ENCODE results near the gene HBE1.
"Not testable (repeated sequence)": the region's sequence is repeated elsewhere in the genome, so short reads cannot be mapped to it uniquely, and the experiment has no call there.

Gene HBE1

DNA sequence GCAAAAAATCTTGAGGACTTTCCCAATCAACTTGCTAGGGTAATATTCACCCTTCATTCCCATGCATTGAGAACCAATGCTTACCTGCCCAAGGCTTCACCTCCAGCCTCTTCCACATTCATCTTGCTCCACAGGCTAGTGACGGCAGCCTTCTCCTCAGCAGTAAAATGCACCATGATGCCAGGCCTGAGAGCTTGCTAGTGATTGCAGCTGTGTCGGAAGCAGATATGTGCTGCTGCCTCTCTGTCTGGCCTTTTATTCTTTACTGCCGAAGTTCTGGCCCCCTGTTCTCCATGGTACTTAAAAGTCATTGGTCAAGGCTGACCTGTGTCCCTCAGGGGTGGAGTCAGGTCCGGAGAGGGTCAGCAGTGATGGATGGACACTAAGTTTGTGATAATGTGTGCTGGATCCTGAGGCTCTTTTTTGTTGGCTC lies at the start of gene HBE1:
TSS of gene HBE1 (minus strand) at position 231 of the 433 bp plus-strand sequence. CDS start at position 176, 55 bp downstream.
- DNase-seq: no peak

DNA sequence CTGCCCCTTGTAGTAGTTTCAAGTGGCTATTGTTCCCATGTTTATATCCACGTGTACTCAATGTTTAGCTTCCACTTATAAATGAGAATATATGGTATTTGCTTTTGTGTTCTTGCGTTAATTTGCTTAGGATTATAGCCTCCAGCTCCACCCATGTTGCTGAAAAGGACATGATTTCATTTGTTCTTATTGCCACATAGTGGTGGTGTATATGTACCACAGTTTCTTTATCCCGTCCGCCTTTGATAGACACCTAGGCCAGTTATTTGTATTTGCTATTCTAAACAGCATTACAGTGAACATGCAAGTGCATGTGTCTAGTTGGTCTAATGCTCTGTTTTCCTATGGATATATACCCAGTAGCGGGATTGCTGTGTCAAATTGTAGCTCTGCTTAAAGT lies 47.5 kb upstream of the HBE1 start:
- no peak for DNase-seq

DNA sequence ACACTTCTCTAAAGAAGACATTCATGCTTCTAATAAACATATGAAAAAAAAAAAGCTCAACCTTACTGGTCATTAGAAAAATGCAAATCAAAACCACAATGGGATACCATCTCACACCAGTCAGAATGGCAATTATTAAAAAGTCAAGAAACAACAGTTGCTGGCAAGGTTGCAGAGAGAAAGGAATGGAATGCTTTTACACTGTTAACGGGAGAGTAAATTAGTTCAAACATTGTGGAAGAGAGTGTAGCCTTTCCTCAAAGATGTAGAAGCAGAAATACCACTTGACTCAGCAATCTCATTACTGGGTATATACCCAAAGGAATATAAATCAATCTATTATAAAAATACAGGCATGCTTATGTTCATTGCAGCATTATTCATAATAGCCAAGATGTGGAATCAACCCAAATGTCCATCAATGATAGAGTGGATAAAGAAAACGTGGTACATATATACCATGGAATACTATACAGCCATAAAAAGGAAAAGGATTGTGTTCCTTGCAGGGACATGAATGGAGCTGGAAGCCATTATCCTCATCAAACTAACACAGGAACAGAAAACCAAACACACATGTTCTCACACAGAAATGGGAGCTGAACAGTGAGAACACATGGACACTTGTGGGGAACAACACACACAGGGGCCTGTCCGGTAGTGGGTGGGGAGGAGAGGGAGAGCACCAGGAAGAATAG lies 43.7 kb upstream of the HBE1 start:
- not testable (repeated sequence) for DNase-seq

DNA sequence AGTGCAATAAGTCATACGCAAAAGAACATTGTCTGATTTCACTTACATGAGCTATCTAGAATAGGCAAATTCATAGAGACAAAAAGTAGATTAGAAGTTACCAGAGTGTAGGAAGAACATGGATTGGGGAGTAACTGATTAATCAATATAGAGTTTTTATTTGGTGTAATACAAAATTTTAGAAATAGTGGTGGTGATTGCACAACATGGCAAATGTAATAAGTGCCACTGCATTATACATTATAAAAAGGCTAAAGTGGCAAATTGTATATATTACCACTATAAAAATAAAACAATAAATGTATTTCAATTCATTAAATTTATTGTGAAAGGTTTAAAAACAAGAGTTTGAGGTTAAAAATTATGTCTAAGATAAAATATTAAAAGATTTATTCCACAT lies 40.7 kb upstream of the HBE1 start:
- no peak for DNase-seq

DNA sequence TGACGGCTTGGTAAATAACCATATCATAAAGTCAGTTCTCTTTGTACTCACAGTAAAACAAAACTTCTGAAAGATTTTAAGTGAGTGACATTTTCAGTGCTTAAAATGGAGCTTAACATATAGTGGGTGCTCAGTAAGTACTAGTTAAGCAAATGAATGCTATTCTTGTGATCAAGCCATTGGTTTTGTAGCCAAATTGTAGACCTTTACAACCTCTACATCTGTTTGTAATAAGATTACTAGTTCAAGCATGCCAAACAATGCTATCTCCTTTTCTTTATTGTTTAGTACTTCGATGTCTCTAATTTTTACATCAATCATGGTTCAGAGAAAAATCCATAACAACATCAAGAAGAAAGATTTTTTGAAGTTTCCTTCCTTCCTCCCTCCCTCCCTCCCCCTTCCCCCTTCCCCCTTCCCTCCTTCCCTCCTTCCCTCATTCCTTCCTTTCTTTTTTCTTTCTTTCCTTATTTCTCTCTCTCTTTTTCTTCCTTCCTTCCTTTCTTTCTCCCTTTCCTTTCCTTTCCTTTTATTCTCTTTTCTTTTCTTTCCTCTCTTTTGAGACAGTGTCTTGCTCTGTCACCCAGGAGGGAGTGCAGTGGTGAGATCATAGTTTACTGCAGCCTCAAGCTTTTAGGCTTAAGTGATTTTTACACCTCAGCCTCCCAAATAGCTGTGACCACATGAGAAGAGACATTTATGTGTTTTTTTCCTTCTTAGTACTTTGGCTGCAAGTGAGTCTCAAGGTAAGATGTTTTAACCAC lies 37.7 kb upstream of the HBE1 start:
- no peak for DNase-seq

- DNase-seq: no peak
Observed at GRCh38 chr11:5304046-5304445, 34.3 kb upstream of the HBE1 start.

DNA sequence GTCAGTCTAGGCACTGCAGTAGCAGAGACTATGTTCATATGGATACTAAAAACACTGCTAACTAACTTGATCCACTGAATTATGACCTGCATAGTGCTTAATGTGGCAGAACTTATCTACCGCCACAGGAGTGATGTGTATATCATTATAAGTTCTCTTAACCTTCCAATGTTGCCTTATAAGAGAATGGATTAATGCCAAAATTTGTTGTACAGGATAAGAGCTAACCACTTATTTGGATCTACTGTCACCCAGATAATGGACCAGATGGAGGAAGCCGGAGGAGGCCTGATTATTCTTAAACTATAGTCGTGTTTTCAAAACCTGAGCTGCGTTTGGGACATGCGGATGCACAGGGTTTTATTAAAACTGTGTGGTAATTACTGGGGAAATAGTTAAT lies 33.9 kb upstream of the HBE1 start:
- DNase-seq: peak in 1 of 14 donors; percentile 14

DNA sequence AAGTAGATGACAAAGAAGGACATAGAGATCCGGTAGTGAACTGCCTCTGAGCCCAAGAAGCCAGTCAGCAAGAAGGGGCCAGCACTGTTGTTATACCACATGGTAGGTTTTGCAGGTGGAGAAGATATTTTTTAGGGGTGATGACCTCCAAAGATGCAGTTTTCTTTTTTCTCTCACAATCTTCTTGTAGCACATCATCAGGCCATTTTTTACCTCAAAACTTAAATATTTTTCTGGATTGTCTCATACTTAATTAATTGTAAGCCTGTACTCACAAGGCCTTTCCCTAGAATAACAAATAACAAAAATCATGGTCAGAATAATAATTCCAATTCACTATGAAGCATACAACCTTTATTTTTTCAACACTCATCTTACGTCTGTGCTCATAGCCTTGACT lies 32.1 kb upstream of the HBE1 start, which contains the start of gene OR51B4:
TSS of gene OR51B4 (minus strand) at position 101 of the 400 bp plus-strand sequence. CDS start at position 101, 0 bp downstream.
- DNase-seq: no peak

GRCh38 chr11:5300251-5300650 lies 30.5 kb upstream of the HBE1 start:
- no peak for DNase-seq

GRCh38 chr11:5298451-5298850 lies 28.7 kb upstream of the HBE1 start:
- no peak for DNase-seq

DNA sequence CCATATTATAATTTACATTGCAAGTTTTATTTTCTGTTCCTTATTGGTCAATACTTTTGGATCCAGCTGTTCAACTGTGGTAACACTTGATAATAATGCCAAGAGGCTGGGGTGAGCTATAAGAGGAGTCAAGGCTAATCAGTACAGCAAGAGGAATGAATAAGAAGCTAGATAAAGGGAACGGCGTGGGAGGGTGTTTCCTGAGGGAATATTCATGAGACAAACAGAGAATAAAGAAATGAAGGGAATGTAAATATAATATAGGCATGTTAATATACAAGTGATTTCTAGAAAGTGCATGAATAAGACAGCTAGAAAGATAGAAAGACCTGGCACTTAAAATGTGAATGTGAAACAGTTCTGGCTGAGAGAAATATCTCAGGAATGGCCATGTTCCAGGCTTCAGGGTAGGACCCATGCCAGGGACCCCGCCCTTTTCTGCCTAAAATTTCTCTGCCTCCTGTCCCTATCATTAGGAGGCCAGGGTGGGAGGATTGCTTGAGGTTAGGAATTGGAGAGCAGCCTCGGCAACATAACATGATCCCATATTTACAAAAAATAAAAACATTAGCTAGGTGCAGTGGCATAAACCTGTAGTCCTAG lies 28.1 kb upstream of the HBE1 start:
- no peak for DNase-seq

- not testable (repeated sequence) for DNase-seq
Observed at GRCh38 chr11:5294342-5294995, 24.7 kb upstream of the HBE1 start.

GRCh38 chr11:5293028-5293427 lies 23.3 kb upstream of the HBE1 start:
- no peak for DNase-seq

- DNase-seq: no peak
Observed at GRCh38 chr11:5291207-5291838, 21.6 kb upstream of the HBE1 start.

GRCh38 chr11:5290106-5290505 lies 20.4 kb upstream of the HBE1 start:
- no peak for DNase-seq

GRCh38 chr11:5289696-5290095 lies 20.0 kb upstream of the HBE1 start:
- no peak for DNase-seq

- no peak for DNase-seq
Observed at GRCh38 chr11:5288906-5289550, 19.3 kb upstream of the HBE1 start.

- DNase-seq: no peak
Observed at GRCh38 chr11:5288108-5288905, 18.6 kb upstream of the HBE1 start.

DNA sequence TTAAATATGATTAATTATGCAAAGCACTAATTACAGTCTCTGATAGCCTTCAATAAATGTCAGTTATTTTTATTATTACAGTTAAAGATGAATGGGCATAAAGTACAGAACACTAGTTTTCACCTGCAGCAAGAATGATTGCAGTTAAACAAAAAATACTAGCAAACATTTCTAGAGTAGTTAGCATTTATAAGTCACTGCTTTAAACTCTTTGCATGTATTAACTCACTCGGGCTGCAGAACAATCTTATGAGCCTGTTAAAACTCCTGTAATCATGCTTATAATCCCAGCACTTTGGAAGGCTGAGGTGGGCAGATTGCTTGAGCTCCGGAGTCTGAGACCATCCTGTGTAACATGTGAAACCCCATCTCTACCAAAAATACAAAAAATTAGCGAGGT lies 17.2 kb upstream of the HBE1 start:
- no peak for DNase-seq

DNA sequence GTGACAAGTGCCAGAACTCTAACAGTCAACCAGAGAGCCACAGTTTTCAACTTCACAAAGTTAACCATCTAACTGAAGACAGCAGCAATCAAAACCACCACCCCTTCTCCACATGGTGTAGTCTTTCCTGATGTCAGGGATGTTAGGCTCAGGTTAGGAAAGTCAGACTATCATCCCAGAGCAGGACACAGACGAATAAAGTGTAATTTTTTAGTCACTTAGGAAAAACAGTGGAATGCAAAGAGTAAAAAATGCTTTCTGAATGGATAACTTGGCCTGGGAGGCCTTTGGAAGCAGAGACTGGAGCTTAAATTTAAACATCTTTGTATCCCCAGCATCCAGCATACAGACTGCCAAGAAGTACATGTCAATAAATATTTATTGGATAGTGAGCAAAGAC lies 16.6 kb upstream of the HBE1 start:
- no peak for DNase-seq

DNA sequence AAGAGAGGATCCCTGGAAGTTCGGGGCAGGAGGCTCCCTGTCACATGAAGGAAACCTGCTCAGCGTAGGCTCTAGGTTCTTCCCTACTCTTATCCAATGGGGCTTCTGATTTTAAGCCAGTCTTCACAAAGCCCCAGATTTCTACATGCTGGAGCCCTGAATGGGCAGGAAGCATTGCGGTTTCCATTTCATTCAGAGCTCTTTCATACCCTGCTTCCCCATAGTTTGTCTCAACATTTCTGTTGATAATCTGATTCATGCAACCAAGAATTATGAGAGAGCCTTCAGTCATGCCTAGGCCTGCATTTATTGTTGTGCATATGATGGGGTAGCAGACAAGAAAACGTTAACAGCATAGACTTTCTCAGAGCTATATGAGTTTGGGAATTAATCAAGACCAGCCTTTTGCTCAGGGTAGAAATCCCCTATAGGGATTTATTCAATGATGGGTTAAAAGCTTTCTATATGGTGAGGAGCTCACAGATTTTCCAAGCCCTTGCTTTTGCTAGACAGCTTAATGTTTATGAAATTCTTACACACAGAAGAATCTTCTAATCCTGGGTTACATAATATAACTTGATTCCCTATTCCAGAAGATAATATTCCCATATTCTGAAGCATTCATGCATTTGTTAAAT lies 16.1 kb upstream of the HBE1 start:
- DNase-seq: no peak
